AG20443 (cell line): ENCODE measurements around the gene EMX2.
"Not testable (repeated sequence)": the region's sequence is repeated elsewhere in the genome, so short reads cannot be mapped to it uniquely, and the experiment has no call there.

Source experiments
- DNase-seq: peaks from one replicate; pipeline ENCODE4 v3.0.0; 2012; ENCODE audit warnings: low spot score, mixed read lengths

The EMX2 gene

DNA sequence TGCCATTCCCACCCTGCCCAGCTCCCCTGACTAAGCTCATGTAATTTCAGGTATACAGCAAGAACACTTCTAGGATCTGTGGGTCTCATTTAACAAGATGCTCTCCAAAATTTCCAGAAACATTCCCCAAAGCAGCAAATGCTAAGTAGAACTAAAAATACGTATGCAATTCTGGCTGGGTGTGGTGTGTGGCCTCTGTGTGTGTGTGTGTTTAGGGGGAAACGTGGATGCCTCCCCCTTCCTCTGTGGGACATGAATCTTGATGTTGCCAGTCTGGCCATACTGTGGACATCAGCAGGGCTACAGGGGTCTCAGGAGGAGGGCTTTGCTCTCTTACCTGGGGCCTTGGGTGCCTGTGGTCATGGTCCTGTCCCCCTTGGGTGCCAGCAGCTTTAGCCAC lies 18.4 kb downstream of the EMX2 start:
- DNase-seq, result no peak

DNA sequence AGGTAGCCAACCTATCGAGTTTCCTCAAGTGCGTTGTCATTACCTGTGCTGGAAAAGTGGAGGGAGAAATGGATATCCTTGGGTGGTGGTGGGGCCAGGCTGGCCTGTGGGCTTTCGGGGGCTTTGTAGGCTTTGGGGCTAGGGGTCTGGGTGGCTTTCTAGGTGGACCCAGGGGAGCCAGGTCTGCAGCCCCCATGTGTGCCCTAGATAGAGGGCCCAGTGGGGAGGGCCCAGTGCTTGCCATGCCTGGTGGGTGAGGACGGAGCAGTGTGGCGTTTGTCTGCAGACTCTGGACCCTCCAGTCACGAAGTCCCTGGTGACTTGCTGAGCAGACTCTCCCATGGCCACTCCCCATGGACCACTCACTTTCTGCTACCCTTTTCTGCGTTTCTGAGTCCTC lies 19.7 kb downstream of the EMX2 start:
- no peak for DNase-seq

DNA sequence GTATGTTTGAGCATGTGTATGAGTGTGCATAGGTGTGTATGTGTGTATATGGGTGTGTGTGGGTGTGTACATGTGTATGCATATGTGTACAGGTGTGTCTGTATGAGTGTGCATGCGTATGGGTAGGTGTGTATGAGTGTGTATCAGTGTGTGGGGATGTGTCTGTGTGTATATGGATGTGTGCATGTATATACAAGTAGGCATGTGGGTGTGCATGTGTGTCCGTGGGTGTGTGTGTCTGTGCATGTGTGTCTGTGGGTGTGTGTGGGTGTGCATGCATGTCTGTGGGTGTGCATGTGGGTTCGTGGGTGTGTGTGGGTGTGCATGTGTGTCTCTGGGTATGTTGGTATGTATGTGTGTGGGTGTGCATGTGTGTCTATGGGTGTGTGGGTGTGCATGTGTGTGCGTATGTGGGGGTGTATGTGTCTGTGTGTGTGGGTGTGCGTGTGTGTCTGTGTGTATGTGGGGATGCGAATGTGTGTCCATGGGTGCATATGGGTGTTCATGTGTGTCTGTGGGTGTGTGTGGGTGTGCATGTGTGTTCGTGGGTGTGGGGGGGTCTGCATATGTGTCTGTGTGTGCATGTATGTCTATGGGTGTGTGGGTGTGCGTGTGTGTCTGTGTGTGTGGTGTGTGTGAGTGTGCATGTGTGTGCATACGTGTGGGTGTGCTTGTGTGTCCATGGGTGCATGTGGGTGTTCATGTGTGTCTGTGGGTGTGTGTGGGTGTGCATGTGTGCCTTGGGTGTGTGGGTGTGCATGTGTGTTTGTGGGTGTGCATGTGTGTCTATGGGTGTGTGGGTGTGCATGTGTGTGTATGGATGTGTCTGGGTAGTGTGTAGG lies 20.6 kb downstream of the EMX2 start:
- no peak for DNase-seq

- no peak for DNase-seq
Observed at GRCh38 chr10:117563780-117564179, 21.2 kb downstream of the EMX2 start.

DNA sequence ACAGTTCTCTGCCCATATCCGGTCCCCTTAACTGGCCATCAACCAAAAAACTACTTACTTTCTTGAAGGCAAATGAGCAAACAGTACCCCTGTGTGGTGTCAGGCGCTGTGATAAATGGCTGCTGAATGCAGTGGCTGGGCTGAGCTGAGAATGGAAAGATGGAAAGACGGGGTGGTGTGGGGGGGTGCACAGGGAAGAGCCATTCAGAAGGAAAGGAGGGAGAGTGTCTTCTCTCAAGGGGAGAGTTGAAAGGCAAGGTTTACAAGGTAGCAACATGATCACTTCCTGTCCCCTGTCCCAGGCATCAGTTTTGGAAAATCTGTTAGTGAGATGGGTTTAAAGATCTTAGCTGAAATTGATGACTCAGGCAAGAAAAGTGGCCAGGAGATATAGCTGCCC lies 22.5 kb downstream of the EMX2 start:
- DNase-seq, result no peak

- peak; percentile 69 for DNase-seq
Observed at GRCh38 chr10:117568334-117568733, 25.8 kb downstream of the EMX2 start.

GRCh38 chr10:117569610-117570390 lies 27.3 kb downstream of the EMX2 start:
- no peak for DNase-seq

GRCh38 chr10:117570880-117571279 lies 28.3 kb downstream of the EMX2 start:
- no peak for DNase-seq

DNA sequence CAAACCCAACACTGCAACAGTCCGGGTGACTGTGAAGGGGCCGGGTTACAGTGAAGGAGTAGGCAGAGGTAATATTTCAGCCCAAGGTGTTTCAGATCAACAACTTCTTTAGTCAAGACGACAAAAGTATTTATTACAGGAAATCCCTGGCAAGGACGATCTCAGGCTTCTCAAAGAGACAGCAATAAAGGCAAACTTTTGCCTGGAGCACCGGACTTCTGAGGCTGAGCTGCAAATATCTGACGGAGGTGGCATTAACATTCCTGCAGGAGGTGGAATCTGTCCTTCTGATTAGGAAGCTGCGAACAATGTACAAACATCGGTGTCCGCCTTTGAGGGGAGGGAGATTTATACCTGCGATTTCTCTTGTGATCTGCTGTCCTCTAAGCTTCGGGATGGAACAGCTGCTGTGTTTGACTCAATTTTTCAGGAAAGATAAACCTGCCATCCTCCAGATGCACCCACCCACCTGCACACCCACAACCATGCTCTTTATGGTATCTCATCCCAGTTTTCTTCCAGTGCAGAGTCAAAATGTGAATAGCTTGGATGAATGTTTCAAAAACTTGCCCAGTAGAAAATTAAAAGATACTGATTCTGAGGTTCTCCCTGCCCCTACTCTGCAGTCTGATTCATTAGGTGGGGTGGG lies 32.1 kb downstream of the EMX2 start:
- DNase-seq, result no peak

DNA sequence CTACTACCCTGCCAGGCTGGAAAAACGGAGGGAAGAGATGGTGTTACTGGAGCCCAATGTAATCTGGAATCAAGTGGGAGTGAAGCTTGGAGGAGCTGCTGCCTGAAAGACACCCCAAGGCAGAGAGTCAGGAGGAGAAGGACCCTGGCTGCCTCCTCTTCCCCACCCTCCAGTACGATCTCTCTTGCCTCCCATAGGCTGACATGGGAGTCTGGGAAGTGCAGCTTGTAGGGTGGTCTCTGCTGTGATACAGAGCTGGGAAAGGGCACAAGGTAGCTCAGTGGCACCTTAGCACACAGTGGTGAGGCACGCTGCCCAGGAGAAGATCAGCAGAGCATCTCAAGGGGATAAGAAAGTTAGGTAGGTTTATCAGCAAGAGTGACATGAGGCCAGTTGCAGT lies 35.9 kb downstream of the EMX2 start:
- DNase-seq, result no peak

GRCh38 chr10:117578999-117579590 lies 36.5 kb downstream of the EMX2 start:
- DNase-seq, result no peak

GRCh38 chr10:117581961-117582360 lies 39.4 kb downstream of the EMX2 start:
- no peak for DNase-seq

- not testable (repeated sequence) for DNase-seq
Observed at GRCh38 chr10:117584831-117585230, 42.3 kb downstream of the EMX2 start.

DNA sequence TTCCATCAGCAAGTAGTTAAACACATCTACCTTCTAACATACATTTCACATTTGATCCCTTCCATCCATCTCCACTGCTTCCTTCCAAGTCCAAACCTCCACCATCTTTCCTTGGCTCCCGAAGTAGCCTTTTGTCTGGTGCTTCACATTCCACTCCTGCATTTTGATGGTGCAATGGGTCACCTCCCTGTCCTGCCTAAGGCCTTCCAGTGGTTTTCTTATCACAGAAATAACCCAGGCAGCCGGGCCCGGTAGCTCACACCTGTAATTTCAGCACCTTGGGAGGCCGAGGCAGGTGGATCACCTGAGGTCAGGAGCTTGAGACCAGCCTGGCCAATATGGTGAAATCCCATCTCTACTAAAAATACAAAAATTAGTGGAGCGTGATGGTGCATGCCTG lies 44.5 kb downstream of the EMX2 start:
- no peak for DNase-seq

DNA sequence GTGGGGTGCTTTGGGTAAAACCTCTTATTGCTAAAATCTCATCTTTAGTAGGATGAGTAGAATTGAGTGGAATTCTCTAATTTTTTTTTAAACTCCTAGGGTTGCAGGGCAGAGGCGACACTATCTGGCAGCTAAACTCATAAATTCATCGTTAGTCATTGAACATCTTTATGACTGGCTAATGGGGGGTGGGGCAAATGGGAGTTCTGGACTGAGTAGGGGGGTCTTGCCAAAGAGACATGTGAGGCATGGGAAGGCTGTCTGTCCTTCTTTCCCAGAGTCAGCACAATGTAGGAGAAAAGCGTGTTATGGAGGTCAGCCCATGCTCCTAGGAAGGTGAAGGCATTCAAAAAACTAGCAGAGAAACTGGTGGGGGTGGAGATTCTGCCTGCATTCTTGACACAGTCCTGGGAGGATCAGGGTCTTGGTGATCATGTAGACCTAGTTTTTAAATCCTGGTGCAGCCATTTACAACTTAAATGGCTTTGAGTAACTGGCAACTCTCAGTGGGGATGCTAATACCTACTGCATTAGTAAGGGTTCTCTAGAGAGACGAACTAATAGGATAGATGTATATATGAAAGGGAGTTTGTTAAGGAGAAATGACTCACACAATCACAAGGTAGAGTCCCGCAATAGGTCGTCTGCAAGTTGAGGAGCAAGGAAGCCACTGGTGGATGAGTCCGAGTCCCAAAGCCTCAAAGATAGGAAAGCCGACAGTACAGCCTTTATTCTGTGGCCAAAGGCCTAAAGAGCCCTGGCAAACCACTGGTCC lies 47.7 kb downstream of the EMX2 start:
- DNase-seq, result no peak

DNA sequence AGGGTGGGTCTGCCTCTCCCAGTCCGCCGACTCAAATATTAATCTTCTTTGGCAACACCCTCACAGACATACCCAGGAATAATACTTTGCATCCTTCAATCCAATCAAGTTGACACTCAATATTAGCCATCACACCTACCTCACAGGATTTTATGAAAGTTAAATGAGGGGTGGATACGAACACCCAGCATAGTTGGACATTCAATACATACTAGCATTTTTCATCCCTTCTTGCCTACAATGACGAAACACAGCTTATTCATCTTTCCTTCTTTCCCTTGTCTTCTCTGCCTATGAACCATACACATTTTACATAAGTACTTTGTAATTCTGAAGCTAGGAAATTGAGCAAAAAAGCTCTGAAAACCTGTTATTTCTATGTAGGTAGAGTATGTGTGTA lies 48.5 kb downstream of the EMX2 start:
- no peak for DNase-seq

GRCh38 chr10:117594722-117595121 lies 52.2 kb downstream of the EMX2 start:
- DNase-seq, result no peak

DNA sequence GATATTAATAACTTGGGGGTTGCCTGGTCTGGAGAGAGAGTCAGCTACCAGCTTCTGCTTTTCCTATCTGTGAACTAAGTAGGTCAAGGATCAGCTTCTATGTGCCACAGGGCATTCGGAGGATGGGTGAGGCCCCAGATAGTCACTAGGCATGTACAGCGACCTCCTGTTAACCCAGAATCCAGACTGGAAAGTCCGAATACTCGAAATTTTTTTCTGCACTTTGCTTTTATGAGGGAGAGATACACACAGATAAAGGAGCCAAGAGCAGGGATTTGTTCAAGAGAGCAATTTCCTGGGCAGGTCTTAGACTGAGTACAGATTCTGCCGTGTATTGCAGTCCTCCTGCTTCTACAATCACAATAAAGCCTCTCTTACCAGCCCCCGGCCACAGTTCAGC lies 54.2 kb downstream of the EMX2 start:
- DNase-seq, result no peak

DNA sequence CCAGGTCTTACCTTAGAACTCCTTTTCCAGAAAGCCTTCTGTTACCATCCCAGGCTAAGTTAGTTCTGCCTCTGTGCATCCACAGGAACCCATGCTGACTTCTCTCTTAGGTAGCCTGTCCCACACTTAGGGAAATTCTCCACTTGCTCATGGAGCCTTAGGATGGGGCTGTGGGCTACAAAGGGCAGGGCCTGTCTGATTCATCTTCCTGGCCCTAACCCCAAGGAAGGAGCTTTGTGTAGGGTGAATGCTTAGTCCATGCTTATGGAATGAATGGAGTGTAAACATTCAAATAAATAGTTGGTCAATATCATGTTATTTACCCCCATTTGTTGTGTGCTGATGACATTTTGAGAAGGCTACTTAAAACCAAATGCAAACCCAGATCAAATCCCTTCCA lies 54.7 kb downstream of the EMX2 start:
- peak; percentile 33 for DNase-seq
